Fibroblast of mammary gland (primary cell): ENCODE measurements around the gene IQSEC3.

Experiments
- DNase-seq: peaks from one replicate; pipeline ENCODE4 v3.0.0-alpha.2; 2010; ENCODE audit warnings: low read depth
- H3K4me3 ChIP-seq: 2 replicates; pipeline ENCODE4 v1.5.1; 2011; ENCODE audit warnings: low read depth, mild to moderate bottlenecking, low read length, moderate library complexity; ENCODE audit not compliant: control insufficient read depth
- CTCF ChIP-seq: conservative IDR thresholded peaks from 2 replicates; pipeline ENCODE4 v1.5.1; 2011; ENCODE audit warnings: low read depth, low read length, inconsistent platforms; ENCODE audit not compliant: control insufficient read depth, insufficient read depth

The IQSEC3 gene

GRCh38 chr12:179131-179884 lies 112.7 kb downstream of the IQSEC3 start:
- H3K4me3 ChIP-seq = no peak overlapping the region
- DNase-seq = no peak
- no peak for TF ChIP-seq CTCF

DNA sequence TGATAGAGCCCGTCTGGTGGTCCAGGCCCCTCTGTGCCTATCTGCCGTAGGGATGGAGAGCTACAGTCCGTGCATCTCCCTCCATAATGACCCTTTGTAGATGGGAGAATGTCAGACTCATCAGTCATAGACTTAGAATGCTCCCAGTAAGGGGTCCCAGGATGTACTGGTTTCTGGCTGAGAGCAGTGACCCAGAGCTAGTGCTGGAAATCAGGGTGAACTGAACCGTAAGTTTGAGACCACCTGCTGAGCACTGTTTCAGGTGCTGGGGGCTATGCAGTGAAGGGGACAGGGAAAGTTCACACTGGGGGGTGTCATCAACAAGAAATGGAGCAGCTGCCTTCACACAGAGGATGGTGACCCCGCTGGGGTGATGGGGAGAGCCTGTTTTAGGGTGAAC lies 113.3 kb downstream of the IQSEC3 start:
- H3K4me3 ChIP-seq = no peak overlapping the region
- no peak for TF ChIP-seq CTCF
- no peak for DNase-seq

GRCh38 chr12:180445-180844 lies 113.9 kb downstream of the IQSEC3 start:
- H3K4me3 ChIP-seq = no peak overlapping the region
- no peak for DNase-seq
- TF ChIP-seq CTCF = no peak

GRCh38 chr12:181921-182320 lies 115.4 kb downstream of the IQSEC3 start:
- no peak for DNase-seq
- H3K4me3 ChIP-seq = no peak overlapping the region
- no peak for TF ChIP-seq CTCF

DNA sequence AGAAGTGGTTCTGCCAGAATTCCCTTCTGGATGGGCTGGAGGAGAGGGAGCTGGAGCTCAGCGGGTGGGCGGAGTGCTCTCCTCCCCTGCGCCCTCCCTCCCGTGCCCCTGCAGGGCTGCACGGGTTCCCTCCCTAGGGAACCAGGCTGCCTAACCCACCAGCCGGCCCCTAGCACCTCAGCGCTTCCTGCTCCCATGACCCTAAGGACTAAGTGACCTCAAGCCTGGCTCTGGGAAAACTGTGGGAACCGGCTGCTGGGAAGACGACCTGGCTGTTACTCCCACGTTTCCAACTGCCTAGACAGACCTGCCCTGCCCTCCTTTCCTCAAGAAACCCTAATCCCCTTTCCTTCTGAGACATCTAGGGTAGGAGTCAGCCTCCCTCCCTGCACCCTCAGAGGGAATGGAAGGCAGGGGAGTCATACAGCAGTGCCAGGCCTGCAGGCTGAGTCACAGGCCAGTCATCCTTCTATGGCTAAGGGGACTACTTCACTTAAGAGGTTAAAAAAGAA lies 115.9 kb downstream of the IQSEC3 start:
- H3K4me3 ChIP-seq = no peak overlapping the region
- peak; percentile 88 for DNase-seq
- no peak for TF ChIP-seq CTCF

GRCh38 chr12:184811-185575 lies 118.4 kb downstream of the IQSEC3 start:
- no peak overlapping the region for H3K4me3 ChIP-seq
- DNase-seq = no peak
- TF ChIP-seq CTCF = no peak
